ENCODE measurements around the gene NOS2.
"Not testable (repeated sequence)": the region's sequence is repeated elsewhere in the genome, so short reads cannot be mapped to it uniquely, and the experiment has no call there.

Gene NOS2

DNA sequence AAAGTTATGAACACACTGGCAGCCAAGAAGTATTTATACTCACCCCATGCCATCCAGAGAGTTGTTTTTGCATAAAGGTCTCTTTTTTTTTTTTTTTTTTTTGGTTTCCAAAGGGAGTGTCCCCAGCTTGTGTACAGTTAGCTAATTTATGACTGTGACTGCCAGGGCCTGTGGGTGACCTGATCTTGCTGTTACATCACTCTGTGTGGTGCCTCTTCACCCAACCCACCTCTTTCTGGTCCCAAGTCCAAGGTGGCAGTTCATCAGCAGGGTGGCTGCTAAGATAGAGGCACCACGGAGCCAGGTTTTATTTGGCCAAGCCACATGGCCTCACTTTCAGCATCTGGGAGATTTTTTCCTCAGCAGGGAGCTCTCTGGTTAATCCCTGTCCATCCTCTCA, at the start of gene NOS2:
TSS of gene NOS2 (minus strand) at position 8 of the 400 bp plus-strand sequence. CDS start 1,720 bp downstream, outside the sequence.
- no peak for DNase-seq

GRCh38 chr17:27849474-27850185, 49.3 kb upstream of the NOS2 start:
- no peak for DNase-seq

GRCh38 chr17:27848931-27849330, 48.6 kb upstream of the NOS2 start:
- no peak for DNase-seq

DNA sequence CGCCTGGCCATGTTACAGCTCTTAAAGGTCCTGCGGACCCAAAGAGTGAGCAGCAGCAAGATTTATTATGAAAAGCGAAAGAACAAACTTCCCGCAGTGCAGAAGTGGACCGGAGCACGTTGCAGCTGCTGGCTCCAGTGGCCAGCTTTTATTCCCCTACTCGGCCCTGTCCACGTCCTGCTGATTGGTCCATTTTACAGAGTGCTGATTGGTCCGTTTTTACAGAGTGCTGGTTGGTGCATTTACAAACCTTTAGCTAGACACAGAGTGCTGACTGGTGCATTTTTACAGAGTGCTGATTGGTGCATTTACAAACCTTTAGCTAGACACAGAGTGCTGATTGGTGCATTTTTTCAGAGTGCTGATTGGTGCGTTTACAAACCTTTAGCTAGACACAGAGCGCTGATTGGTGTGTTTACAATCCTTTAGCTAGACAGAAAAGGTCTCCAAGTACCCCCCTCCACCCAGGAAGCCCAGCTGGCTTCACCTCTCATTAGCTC, 46.5 kb upstream of the NOS2 start:
- not testable (repeated sequence) for DNase-seq

DNA sequence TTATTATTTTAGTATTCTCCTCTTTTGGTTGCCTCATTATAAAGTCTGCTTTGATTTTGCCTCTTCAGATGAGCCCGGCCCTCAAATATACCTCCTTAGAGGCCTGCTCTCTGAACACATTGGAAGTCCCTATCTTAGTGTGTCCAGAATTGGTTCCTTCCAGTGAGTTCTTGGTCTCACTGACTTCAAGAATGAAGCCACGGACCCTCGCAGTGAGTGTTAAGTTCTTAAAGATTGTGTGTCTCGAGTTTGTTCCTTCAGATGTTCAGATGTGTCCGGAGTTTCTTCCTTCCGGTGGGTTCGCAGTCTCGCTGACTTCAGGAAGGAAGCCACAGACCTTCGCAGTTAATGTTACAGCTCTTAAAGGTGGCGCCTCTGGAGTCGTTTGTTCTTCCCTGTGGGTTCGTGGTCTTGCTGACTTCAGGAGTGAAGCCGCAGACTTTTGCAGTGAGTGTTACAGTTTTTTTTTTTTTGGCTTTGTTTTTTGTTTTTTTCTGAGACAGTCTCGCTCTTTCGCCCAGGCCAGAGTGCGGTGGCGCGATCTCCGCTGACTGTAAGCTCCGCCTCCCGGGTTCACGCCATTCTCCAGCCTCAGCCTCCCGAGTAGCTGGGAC, 45.8 kb upstream of the NOS2 start:
- peak; percentile 22 for DNase-seq

- DNase-seq: no peak
Measured at GRCh38 chr17:27845264-27846041, 45.1 kb upstream of the NOS2 start.

DNA sequence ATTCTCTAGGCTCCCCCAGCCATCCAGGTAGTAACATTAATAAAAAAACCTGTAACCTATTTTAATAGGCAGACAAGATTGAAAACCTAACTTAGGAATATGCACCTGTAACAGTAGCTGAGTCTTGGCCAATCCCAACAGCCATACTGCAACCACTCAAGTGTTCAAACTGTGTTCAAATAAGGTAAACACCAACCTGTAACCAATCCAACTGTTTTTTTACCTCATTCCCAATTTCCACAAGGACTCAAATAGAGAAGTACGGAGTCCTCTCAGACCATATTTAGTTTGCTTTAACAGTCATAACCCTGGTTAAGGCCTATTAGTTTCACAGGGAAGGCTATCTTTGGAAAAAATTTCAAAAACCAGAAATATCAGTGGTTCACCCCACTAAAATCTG, 40.4 kb upstream of the NOS2 start:
- DNase-seq: no peak

GRCh38 chr17:27840406-27840678, 40.0 kb upstream of the NOS2 start:
- DNase-seq: not testable (repeated sequence)

GRCh38 chr17:27839571-27840405, 39.5 kb upstream of the NOS2 start:
- DNase-seq: not testable (repeated sequence)

DNA sequence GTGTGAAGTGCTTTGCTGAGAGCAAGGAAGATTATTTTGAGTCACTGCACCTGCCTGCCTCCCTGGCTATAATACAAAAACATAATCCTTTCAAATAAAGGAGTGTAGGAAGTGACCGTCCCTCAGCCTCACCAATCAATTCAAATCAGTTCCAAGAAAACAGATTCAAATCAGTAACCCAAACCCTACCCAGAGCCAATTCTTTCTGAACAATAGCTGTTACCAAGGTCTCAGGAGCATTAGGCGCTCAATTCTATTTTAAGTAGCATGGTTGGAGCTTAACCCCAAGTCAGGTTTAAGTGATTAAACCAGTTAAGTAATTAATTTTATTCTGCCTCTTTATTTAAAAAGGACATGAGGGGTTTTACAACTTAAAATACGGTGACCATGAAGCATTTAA, 38.3 kb upstream of the NOS2 start:
- not testable (repeated sequence) for DNase-seq

- not testable (repeated sequence) for DNase-seq
Measured at GRCh38 chr17:27837769-27838168, 37.4 kb upstream of the NOS2 start.

DNA sequence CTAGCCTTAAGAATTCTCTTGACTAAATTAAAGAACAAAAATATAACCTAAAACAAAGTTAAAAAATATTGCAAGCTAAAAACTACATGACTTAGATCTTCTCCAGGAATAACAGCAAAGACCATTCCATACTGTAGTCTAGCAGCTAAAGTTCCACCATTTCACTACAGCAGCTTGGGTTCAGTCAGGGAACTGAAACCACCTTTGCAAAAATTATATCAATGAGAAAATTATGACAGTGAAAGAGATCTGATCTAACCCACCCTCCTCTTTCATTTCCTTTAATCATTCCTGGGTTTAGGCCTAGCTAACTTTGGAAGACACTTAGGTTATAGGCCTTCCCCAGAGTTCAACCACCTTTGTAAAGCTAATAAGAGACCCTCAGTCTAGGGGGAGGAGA, 36.3 kb upstream of the NOS2 start:
- no peak for DNase-seq

- no peak for DNase-seq
Measured at GRCh38 chr17:27834571-27834970, 34.2 kb upstream of the NOS2 start.

- no peak for DNase-seq
Measured at GRCh38 chr17:27832831-27833230, 32.5 kb upstream of the NOS2 start.

- not testable (repeated sequence) for DNase-seq
Measured at GRCh38 chr17:27829888-27830287, 29.6 kb upstream of the NOS2 start.

DNA sequence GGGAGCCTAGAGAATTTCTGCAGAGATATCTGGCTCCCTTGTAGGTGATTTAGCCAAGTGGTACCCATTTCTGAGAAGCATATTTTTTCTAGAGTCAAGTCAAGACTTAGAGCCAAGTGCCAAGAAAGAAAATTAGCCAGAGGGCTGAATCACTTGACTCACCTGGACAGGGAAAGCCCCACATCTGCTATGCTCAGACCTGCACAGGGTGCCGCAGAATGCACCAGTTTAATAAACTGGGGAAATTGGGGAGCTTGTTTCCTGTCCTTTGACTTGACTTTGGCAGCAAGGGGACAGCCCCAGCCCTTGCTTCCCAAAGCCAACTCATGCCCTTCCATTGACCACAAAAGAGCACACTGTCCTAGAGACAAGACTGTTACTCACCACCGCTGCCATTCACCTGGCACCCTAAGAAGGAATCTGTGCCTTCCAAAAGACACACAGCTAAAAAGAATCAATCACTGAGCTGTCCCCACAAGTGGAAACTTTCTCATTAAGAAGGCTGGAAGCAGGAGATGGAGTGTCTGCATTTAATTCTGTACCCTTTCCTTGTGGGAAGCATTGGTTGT, 28.9 kb upstream of the NOS2 start:
- DNase-seq: not testable (repeated sequence)

DNA sequence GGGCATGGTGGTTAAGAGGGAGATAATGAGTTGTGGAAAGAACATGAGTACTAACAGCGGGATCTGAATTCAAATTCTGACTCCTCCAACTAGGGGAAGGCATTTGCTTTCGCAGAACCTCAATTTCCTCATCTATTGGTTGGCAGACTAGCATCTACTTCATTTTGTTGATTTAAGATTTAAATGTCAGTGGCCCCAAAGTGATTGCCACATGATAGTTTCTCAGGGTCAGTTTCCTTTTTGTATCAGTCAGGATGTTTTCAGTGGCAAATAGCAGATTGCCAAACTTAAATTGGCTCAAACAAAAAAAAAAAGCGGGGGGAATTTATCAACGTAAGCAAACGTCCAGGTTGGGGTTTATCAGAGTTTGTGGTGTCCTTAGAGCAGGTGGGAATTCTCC, 25.1 kb upstream of the NOS2 start:
- no peak for DNase-seq

- DNase-seq: no peak
Measured at GRCh38 chr17:27824745-27825144, 24.4 kb upstream of the NOS2 start.

DNA sequence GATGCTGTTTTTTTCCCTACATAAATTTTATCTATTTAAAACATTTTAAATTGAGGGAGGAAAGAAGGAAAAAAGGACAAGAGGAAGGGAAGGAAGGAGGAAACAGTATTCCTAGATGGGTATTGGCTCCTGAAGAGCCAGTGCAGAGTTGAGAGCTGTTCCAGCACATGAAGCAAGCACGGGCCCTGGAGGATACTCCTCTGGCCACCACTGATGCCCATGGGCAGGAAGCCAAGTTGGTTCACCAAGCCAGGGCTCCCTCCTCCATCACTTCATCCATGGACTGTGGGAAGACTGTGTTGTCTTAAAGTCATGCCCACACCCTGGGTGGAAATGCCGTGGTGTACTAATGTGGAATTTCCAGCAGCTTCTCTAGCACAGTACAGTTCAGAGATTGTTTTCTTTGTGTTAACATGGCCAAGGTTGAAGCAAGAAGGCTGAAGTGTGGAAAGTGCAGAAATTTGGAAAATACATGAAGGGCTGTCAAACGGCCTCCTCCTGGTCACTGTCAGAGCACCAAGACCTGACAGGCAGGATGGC, 23.9 kb upstream of the NOS2 start:
- no peak for DNase-seq

- DNase-seq: not testable (repeated sequence)
Measured at GRCh38 chr17:27822108-27822507, 21.8 kb upstream of the NOS2 start.

DNA sequence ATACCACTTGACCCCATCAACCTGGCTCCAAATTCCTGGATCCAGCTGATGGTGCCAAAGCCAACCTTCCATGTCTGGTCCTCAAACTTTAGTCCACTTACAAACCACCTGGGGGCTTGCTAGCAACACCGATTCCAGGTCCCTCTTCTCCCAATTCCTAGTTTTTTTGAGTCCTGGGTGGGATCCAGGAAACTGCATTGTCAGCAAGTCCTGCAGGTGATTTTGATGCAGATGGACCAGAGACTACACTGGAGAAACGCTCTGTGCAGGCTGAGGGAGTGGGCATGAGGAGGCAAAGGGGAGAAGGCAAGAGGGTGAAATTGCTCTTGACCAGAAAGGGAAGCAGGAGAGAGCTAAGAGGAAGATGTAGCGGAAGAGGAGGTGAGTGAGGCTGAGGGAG, 21.0 kb upstream of the NOS2 start:
- no peak for DNase-seq

DNA sequence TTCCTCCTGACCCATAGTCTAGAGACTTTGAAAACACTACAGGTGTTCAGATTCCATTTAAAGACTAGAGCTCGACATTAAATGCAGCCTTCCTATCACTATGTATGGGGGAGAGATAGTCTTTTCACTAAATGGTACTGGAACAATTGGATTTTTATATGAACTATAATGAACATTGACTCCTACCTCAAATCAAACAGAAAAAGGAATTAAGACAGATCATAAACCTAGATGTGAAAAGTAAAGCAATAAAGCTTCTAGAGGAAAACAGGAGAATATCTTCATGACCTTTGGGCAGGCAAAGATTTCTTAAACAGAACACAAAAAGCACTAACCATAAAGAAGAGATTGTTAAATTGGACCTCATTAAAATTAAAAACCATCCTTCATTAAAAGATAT, 18.8 kb upstream of the NOS2 start:
- DNase-seq: no peak

Measured in activated naive CD4-positive, alpha-beta T cell treated with Interleukin-2 at 50 U/mL for 16 hours (primary cell).